GM21576 (cell line): ENCODE results near the gene WNT11.

Experiments
- ATAC-seq: cut with Tn5 transposase; IDR thresholded peaks from one replicate; pipeline ENCODE4 v1.9.1; 2021; ENCODE audit warnings: mild to moderate bottlenecking, moderate library complexity; ENCODE audit not compliant: unreplicated experiment

Gene WNT11

GRCh38 chr11:76206327-76207081, at the start of gene WNT11:
Gene WNT11, minus strand, starts transcription at chr11:76206502. Its CDS starts 95 bp downstream, at chr11:76206407.
- no peak for ATAC-seq

- no peak for ATAC-seq
These were observed 47.1 kb upstream of the WNT11 start for GRCh38 chr11:76253416-76253815.

- no peak for ATAC-seq
These were observed 46.3 kb upstream of the WNT11 start for GRCh38 chr11:76252631-76253070.

- ATAC-seq = no peak
These were observed 45.3 kb upstream of the WNT11 start for GRCh38 chr11:76251576-76251975.

GRCh38 chr11:76251226-76251575, 44.9 kb upstream of the WNT11 start:
- no peak for ATAC-seq

- no peak for ATAC-seq
These were observed 44.4 kb upstream of the WNT11 start for GRCh38 chr11:76250520-76251225.

GRCh38 chr11:76249195-76249741, 43.0 kb upstream of the WNT11 start:
- no peak for ATAC-seq

GRCh38 chr11:76248210-76248609, 41.9 kb upstream of the WNT11 start:
- no peak for ATAC-seq

- ATAC-seq = no peak
These were observed 40.8 kb upstream of the WNT11 start for GRCh38 chr11:76247091-76247490.

- no peak for ATAC-seq
These were observed 40.1 kb upstream of the WNT11 start for GRCh38 chr11:76246271-76246933.

- no peak for ATAC-seq
These were observed 39.4 kb upstream of the WNT11 start for GRCh38 chr11:76245720-76246119.

GRCh38 chr11:76244316-76244851, 38.1 kb upstream of the WNT11 start:
- ATAC-seq = no peak

GRCh38 chr11:76243957-76244285, 37.6 kb upstream of the WNT11 start:
- no peak for ATAC-seq

- no peak for ATAC-seq
These were observed 37.1 kb upstream of the WNT11 start for GRCh38 chr11:76243193-76243956.

GRCh38 chr11:76242004-76242779, 35.9 kb upstream of the WNT11 start:
- ATAC-seq = no peak

- ATAC-seq = no peak
These were observed 35.1 kb upstream of the WNT11 start for GRCh38 chr11:76241243-76242000.

- ATAC-seq = no peak
These were observed 34.4 kb upstream of the WNT11 start for GRCh38 chr11:76240666-76241065.

GRCh38 chr11:76240161-76240540, 33.8 kb upstream of the WNT11 start:
- ATAC-seq = no peak

GRCh38 chr11:76239483-76240160, 33.3 kb upstream of the WNT11 start:
- no peak for ATAC-seq
